Cardiac septum (tissue), 1 donor: Measurements from ENCODE around the gene TYSND1. TPM values are rescaled to one million over a fixed set of nuclear protein-coding genes. Genes with fewer than 3 reads are reported as not detected.
"Not testable (repeated sequence)": the region's sequence is repeated elsewhere in the genome, so short reads cannot be mapped to it uniquely, and the experiment has no call there.

Source experiments
- DNase-seq: peaks from one replicate; pipeline ENCODE4 v3.0.0-alpha.2; 2020; ENCODE audit warnings: low spot score
- intact Hi-C: fragments of 100-400 bp; cut with DNase I; formaldehyde crosslinking; loops from one replicate; pipeline ENCODE4 v1.14.0; 2022
- total RNA-seq: library from RNA; stranded (reverse); fragmentation: NEBNext Ultra II Directional; extraction: Animal tissue kit (Norgen Biotek cat#: 25700); gene quantifications from one replicate; pipeline ENCODE4 v1.2.1, GENCODE V29; 2021
- donor health status: DM: no; HTN: no; CAD: no.

The TYSND1 gene
- total RNA-seq, 1 donor from 2014 or later: 5.2 TPM

DNA sequence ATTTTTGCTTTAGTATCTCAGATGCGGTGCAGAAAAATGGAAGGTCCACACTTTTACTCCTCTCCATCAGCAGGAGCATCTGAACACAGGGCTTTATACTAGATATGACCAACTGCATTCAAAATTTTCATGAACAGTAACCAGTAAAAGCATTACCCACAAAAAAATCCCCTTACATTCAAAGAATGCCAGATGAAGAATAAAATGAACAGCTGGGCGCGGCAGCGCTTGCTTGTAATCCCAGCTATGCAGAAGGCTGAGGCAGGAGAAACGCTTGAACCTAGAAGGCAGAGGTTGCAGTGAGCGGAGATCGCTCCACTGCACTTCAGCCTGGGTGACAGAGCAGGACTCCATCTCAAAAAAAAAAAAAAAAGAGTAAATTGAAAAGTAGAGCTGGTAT is 20.7 kb upstream of the TYSND1 start:
- DNase-seq: no peak
- intact Hi-C loops: no loop called here

- no peak for DNase-seq
- intact Hi-C loops: no loop called here
Measured at GRCh38 chr10:70166394-70166793, 19.9 kb upstream of the TYSND1 start.

DNA sequence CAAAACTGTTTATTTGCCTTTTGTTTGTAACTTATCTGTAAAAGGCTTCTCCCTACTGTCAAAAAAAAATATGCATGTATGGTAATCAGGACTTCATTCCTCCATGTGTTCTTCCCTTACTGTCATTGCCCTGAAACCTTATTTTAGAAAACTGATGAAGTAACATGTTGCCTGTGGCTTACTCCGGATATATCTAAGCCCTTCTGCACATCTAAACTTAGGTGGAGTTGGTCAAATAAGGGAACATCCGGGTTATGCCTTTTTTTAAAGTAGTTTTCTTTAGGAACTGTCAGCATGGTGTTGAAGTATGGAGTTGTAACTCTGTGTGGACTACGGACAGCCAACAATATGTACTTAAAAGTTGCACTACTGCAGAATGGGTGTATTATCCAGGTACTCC is 17.7 kb upstream of the TYSND1 start:
- no peak for DNase-seq
- intact Hi-C loops: no loop called here

- DNase-seq: no peak
- intact Hi-C loops: no loop called here
Measured at GRCh38 chr10:70163448-70163847, 16.9 kb upstream of the TYSND1 start.

GRCh38 chr10:70162892-70163201 is 16.3 kb upstream of the TYSND1 start:
- intact Hi-C loops: no loop called here
- DNase-seq: no peak

DNA sequence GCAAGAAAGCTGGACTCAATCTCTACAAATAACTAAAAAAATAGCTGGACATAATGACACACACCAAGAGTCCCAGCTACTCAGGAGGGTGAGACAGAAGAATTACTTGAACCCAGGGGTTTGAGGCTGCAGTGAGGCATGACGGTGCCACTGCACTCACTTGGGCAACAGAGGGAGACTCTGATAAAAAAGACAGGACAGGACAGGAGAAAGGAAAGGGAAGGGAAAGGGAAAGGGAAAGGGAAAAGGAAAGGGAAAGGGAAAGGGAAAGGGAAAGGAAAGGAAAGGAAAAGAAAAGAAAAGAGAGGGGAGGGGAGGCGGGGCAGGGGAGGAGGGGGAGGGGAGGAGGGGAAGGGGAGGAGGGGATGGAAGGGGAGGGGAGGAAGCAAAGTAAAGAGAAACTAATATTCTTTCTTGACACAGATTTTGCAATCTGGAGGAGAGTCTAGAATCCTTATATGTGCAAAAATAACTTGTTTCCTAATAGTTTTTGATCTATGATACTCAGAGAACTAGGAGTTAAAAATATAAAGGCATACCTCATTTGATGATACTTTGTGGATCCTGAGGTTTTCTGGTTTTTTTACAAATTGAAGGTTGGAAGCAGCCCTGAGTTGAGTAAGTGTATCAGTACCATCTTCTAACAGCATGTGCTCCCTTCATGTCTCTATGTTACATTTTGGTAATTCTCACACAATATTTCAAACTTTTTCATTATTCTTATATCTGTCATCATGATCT is 15.8 kb upstream of the TYSND1 start:
- intact Hi-C loops: no loop called here
- no peak for DNase-seq

GRCh38 chr10:70160798-70161197 is 14.3 kb upstream of the TYSND1 start:
- no peak for DNase-seq
- intact Hi-C loops: no loop called here

- DNase-seq, intact Hi-C loops: not testable (repeated sequence)
Measured at GRCh38 chr10:70159366-70159765, 12.9 kb upstream of the TYSND1 start.

GRCh38 chr10:70158113-70158512 is 11.6 kb upstream of the TYSND1 start:
- no peak for DNase-seq
- intact Hi-C loops: no loop called here

DNA sequence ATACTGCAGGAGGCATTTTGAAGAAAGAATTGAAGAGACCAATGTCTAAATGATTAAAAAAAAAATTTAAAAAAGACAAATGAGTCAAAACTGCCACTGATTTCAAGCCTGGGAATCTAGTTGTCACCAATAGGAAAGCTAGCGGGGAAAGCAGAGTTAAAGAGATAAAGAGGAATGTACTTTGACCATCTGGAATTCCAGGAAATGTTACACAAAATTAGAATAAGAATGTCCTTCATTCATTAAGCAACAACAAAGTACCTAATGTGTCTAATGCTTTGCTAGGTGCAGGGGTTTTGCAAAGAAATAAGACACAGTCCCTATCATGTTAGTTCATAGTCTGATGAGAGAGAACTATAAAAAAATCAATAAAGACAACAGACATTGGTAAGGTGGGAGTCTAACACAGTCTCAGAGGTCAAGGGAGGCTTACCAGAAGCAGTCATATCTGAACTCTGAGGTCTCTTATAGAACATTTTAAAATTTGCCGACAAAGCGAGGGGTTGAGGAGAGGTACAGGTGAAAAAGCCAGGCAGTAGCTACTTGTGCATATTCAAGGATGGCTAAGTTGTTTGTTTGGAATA is 8.8 kb upstream of the TYSND1 start:
- no peak for DNase-seq
- intact Hi-C loops: no loop called here

- intact Hi-C loops: no loop called here
- no peak for DNase-seq
Measured at GRCh38 chr10:70148516-70148915, 2.0 kb upstream of the TYSND1 start.

DNA sequence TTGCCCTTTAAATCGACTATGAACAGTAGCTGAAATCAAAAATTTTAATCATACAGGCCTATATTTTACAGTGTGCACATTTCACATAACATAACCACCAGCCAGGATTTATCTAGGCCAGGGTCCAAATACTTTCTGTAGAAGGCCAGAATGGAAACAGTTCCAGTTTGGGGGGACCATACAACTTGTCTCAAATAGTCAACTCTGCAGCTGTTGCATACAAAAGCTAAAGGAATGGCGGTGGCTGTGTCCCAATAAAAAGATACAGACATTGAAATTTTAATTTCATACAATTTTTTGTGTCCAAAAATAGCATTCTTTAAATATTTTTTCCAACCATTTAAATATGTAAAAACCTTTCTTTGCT is 742 bp upstream of the TYSND1 start:
- DNase-seq: no peak
- intact Hi-C loops: no loop called here

- peak; percentile 87 for DNase-seq
- intact Hi-C loops: no loop called here
Measured at GRCh38 chr10:70145666-70146488, 623 bp downstream of the TYSND1 start.

GRCh38 chr10:70145166-70145665 is 1.3 kb downstream of the TYSND1 start:
- intact Hi-C loops: no loop called here

DNA sequence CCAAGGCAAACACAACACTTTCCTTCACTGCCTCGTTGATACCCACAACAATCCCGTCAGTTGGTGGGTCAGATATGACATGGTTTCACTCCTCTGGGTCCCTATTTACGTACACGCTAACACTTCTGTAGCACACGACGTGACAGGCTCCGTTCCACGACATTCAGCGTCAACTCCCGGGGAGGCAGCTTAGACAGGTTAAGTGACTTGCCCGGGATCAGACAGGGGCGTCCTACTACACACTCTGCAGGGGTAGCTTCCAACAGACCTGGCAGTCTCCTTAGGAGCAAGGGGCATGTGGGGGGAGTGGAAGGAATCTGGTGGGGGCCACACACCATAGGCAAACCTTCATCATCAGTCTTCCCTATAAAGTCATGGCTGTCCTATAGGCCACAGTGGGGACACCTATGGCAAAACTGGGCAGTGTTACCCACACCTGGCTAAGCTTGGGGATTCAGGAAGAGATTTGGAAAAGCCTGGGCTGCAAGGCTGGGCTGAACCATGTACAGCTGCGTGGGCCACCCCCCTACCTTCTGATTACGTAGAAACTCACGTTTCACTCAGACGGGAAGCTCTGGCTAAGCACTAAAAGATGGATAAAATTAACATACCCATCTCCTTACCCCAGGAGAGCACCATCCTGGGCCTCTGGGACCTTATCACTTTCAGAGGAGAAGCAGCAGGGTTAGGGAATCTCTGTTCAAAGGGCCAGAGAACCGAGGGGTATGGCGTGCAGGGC is 2.0 kb downstream of the TYSND1 start:
- no peak for DNase-seq
- intact Hi-C loops: no loop called here

More at GRCh38 chr10:70145166-70145665, 1.3 kb downstream of the TYSND1 start:
- no peak for DNase-seq

GRCh38 chr10:70142555-70142954 is 3.9 kb downstream of the TYSND1 start:
- intact Hi-C loops: no loop called here
- DNase-seq: no peak

DNA sequence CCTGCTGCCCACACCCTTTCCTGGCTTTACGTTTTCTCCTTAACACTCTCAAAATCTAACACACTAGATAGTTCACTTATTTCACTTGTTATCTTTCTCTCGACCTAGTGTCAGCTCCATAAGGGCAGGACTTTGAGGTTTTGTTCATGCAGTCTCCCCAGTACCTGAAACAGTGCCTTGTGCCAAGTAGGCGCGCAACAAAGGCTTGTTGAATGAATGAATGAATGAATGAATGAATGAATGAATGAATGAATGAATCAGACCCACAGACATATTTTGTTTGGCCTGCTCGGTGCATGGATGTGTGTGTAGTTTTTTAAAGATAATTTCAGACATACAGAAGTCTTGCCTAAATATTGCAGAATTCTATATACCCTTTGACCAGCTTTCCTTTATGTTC is 6.2 kb downstream of the TYSND1 start:
- no peak for DNase-seq
- intact Hi-C loops: no loop called here

DNA sequence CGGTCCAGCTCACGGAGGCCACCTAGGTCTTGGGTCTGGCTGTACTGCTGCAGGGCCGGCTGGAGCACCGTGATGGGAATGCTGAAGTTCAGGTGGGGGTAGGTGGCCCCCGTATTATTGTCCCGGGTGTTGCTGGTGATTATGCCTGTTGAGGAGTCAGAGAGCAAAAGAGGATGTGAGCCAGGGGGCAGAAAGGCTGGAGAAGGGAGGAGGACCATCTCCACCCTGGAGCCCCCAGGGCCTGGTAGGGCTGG is 6.6 kb downstream of the TYSND1 start:
- no peak for DNase-seq
- intact Hi-C loops: no loop called here

DNA sequence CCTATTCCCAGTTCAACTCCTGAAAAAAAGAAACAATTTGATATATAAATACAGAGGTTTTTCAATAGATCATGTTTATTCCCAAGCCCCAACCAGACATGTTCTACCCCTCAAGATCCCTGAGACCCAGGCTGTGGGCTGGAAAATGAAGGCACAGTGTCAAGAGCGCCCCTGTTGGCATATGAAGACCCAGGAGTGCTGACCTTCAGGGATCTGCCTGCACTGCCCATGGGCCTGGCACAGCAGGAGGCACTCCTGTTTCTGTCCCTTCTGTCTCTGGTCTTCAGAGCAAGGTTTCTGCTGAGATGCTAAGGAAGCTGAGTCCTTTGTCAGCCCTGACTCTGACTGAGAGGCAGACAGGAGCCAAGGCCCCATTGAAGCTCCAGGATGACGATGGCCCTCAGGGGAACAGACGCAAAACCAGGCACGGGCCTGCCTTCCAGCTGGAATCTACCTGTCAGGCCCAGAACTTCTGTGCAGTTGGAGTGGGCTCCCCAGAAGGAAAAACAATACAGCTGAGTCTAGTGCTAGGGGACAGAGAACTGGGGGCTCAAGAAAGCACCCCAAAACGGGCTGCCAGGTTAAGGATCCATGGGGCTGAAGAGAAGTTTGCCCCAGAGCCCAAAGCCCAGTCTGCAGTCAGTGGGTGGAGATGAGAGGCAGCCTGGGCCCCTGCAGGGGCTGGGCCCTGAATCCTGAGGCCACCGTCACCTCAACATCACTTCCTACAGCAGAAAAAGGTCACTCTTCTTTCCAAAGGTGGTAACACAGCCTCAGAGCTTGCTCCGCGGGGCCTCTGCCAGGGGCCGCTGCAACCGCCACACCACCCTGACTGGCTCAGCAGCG is 7.1 kb downstream of the TYSND1 start:
- intact Hi-C loops: no loop called here
- no peak for DNase-seq
